HG03354 (cell line): ENCODE results near the gene GALNT3.
A peak's percentile ranks its signal among the peaks of the same experiment; 100 is the strongest.

Experiments
- ATAC-seq: cut with Tn5 transposase; IDR thresholded peaks from one replicate; pipeline ENCODE4 v1.9.1; 2021; ENCODE audit warnings: mild to moderate bottlenecking; ENCODE audit not compliant: unreplicated experiment, poor library complexity, severe bottlenecking

GALNT3 gene

DNA sequence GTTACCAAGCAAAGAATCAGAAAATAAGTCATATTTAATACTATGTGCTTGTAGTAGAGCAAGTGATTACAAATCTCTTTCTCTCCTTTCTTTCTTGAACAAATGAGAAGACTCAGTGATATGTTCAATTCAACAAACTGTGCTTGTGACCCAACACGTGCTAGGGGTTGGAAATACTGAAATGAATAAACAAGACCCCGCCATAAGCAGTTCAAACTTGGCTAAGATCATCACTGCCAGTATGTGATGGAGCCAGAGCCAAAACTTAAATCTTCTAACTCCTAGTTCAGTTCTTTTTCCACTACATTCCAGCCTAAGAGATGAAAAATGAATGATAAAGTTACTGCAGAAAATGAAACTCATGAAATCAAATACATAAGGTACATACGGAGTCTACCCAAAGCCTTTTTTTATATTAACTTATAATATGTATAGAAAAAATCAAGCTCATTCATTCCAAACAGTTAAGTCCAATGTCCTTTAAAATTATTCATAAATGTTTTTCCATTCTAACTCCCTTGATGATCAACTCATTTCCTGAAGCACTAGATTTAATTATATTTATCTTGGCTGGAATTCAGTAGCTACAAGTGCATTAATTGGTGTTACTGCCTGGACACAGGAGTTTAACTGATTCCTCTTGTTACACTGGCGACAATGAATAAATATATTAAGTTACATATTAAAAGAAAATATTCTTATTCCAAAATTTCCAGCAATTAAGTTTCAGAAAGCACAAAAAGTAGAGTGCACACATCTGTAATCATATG is 36.0 kb downstream of the GALNT3 start:
- no peak for ATAC-seq

DNA sequence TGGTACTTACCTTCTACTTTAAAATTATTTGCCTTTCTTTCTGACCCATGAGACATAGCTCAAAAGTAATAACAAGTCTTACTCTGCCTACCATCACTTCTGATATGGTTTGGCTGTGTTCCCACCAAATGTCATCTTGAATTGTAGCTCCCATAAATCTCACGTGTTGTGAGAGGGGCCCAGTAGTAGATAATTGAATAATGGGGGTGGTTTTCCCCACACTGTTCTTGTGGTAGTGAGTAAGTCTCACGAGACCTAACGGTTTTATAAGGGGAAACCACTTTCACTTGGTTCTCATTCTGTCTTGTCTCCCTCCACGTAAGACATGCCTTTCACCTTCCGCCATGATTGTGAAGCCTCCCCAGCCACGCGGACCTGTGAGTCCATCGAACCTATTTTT is 47.5 kb downstream of the GALNT3 start:
- ATAC-seq, result no peak

DNA sequence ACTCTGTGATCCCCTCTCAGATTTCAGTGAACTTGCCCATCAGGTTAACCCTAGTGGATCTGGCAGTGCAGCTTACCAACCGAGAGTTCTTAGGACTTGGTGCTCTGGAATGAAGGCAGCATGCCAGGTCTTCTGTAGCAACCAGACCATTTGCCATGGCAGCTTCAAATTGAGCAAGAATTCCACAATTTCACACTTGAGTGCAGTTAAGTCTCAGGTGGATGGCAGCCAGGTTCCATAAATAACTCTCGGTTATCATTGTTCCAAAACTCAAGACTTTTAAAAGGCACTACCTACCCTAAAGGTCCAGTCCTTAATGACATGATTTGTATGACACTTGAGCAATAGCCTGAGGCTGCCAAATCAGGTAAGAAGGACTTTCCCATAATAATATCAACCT is 48.1 kb downstream of the GALNT3 start:
- ATAC-seq, result no peak

DNA sequence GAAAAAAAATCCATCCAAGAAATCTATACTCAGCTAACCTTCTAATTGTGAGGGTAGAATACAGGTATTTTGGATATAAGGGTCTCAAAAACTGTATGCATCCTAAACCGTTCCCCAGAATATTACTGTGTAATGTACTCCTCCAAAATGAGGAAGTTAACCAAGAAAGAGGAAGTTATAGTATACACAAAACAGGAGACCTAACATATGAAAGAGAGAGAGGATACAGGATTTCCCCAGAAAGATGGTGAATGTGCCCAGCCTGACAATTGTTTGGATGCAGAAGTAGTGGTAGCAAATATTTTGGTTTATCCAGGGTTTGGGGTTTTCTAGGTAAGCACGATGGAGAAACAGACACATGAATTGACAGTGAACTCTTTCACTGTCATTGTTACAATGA is 50.6 kb downstream of the GALNT3 start:
- peak; percentile 95 for ATAC-seq

DNA sequence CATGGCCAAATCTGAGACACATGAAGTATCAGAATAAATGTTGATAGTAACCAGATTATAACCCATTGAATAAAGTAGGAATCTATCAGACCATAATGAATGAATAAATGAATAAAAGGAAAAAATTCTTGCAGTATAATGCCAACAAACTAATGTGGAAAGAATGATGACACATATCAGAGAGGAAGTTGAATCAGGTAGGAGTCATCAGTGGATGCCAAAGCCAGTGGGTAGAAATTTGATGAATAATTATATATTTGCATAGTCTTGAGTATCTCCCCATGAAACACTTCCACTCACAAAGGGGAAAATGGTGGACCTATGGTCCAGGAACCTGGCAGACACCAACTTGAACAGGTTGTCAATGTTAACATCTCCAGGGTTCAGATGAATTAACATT is 68.6 kb downstream of the GALNT3 start:
- ATAC-seq, result no peak

DNA sequence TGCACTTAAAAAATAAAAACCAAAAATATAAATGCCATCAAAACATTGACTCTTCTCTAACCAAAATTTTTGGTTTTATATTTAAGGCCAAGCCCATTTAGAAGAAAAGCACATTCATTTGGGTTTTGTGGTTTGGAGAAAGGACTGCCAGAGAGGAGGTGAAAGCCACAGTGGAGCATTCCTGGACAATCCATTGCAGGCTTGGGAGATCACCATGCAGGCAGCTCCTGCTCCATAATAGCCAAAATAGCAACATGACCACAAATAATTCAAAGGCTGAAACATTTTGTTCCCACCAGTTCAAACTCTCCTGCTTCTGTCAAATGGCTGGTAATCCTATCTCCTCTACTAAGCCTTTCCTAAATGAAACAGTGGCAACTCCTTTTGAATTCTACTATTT is 73.5 kb downstream of the GALNT3 start:
- ATAC-seq, result no peak

DNA sequence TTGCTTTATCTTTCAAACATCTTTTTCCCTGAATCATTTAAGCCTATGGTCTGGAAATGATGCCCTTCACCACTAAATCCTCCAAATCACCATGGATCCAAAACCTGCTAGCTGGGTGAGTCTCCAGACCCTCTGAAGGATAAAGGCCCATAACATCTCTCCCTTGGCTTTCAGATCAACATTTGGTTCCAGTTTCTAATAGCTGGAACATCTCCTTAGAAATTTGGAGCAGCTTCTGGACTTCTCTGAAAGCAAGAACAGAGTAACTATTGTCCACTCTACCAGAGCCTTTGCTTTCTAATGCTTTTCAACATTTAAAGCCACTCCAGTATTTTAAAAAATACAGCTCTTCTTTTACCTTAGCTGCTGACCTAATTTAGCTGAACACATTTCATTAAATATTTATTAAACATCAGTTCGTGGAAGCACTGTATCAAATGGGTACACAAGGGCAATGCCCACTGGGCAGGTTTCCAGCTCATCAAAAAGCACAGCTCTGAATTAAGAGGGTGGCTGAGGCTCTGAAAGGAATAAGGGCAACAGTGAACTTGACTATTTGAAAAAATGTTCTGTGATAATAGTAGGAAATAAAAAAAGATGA is 75.3 kb downstream of the GALNT3 start:
- ATAC-seq, result no peak

DNA sequence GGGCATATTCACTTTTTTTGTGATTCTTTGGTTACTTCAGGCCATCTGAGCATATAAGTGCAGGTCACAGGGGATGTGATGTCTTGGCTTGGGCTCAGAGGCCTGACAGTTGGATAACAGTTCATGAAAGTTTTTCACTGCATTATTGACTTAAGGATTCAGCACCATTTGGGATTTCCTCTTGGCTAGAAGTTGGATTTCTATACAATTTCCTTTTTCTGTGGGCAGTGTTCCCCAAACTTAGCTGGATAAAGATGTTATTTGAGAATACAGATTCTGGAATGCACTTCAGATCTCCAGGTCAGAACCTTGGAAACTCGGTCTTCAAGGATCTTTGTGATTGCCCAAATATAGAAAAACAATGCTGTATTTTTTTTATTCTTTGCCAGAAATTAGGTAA is 78.0 kb downstream of the GALNT3 start:
- ATAC-seq, result no peak

DNA sequence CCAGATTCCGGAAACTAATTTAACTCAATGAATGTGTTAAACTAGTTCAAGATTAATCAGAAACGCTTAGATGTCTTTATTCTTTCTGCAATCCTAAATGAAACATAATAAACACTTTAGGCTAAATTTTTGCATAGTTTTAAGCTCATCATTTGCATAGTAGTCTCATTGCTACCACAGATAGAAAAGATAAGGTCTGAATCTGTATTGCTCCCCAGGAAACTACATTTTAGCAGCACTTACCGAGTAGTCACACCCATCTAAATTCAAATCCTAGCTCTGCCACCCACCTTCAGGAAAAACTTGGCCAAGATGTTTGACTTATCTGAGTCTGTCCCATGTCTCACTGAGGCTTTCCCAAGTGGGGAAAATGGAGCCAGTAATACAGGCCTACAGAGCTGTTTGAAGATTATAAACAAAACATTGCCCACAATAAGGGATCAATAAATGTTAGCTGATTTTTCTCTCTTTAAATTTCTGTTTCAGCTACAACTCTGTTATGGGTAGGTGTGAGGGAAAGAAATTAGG is 87.0 kb downstream of the GALNT3 start:
- no peak for ATAC-seq

DNA sequence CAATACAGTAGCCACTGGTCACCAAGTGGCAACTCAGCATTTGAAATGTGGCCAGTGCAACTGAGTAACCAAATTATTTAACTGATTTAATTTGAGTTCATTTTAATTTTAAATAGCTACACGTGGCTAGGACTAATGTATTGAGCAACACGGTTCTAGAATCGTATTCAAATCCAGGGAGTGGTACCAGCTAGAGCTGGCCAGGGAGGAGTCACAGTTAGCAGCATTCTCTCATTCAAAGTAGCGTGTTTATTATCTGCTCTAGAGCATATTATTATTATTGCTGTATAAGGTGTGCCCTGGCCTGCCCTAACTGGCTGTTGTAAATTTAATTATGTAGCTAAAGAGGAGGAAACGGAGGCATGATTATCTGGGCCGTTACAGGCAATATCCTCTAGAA is 92.9 kb downstream of the GALNT3 start:
- no peak for ATAC-seq

DNA sequence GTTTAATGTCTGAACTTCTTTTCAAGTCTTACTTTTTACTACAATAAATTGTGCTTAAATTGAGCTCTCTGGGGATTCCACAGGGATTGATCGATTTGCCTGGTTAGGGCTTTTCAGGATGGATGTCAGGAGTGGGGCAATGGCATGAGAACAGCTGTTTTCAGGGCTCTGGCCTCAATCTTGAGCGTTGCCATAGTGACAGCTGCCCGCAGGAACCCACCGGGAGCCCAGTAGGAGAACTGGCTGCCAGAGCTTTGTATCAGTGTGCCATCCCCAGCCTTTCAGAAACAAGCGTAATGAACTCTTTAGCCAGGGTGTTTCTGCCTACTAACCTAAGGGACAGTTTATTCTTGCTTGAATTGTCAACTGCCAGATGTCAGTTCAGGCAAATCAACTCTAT is 93.5 kb downstream of the GALNT3 start:
- no peak for ATAC-seq

DNA sequence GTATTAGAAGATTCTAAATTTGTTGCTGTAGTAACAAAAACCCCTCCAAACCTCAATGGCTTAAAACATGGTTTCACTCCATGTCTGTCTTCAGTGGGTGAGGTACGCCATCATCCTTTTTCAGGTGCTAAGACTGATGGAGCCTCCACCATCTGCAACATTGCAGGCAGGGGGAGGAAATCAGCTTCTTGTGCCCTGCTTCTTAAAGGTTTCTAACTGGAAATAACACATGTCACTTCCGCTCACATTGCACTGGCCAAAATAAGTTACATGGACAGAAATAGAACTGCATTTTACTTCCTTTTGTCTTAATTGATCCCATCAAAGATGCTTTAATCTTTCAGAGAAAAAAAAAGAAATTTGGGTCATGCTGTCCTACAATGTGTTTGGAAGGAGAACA is 94.1 kb downstream of the GALNT3 start:
- no peak for ATAC-seq

DNA sequence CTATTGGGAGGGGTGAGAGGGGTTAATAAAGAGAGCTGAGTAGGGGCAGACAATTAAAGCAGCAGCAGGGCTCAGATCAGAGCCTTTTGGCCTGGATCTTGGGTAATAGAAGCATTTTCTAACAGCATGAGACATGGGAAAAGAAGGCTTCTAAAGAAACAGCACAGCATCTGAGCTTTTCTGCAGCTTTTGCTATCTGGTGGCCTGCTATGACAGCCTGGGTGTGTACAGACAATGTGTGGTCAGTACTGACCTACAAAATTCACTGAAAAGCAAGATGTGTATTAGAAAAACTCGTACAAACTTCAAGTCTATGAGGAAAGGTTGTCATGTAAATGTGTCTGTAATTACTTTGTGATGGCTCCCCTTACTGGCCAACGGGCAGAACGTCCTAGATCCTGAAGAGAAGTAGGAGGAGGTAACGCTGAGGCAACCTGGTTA is 95.6 kb downstream of the GALNT3 start:
- peak; percentile 89 for ATAC-seq

DNA sequence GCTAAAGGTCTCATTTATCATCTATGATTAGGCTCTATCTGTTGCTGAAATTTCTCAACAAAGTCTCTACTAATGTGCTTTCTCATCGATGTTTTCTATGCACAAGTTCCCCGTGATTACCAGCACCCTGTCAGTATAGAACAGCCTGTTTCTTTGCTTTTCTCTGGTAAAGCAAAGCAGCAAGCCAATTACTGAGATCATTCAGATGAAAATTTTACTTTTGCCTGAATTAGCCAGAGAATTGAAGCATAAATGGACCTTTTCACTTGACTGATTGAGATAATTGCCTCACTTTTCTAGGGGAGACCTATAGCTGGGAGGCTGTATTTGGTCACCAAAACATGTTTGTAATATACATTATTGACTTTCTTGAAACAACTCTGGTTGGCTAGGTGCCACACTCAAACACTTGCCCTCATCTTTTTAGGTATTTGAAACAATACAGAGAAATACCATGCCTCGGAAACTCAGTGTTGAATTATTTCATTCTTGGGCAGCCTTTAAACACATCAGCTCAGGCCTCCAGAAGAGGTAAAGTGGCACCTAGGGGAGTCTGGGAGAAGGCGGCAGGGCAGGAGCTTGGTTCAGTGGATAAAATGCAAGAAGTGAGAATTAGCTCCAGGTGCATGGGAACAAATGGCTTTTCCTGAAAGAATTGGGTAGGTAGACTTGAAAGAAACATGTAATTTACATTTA is 96.2 kb downstream of the GALNT3 start:
- ATAC-seq, result no peak
